ENCODE results near the gene HARBI1. TPM values are rescaled to one million over a fixed set of nuclear protein-coding genes. Genes with fewer than 3 reads are reported as not detected.

HARBI1 gene
- total and polyA plus RNA-seq, 2 of the 8 experiments (the other 6 are each of a cell fraction or from before 2014, with no cell fraction given): 3.8 to 5.1 TPM

- CTCF ChIA-PET (ENCODE audit: partially characterized antibody): interaction anchor here (0.6 kb wide), 2 partner anchors 39 to 215 kb away, joined by 3 read pairs; no protein-coding TSS in a partner anchor
- H3K27ac ChIP-seq (ENCODE audit: low read depth, low read length): no peak overlapping the region
- no peaks in the 10 kb centered on the region for H3K36me3 ChIP-seq (ENCODE audit: control insufficient read depth in 2 of 4, insufficient read depth in 4 of 4, low read length in 3 of 4)
- H3K79me1 ChIP-seq (ENCODE audit: low read depth, low read length): peaks cover 2% of the 10 kb centered on the region; the same call in 1 of the 2 replicates
- TF ChIP-seq CBX8 (IDR thresholded peaks at IDR 0.05; ENCODE audit: borderline replicate concordance, low read depth, low read length): no peak
- H2AFZ ChIP-seq (ENCODE audit: low read length): peak overlapping the region; percentile 47; the same call in 1 of the 2 replicates
- peak overlapping the region in 1 of 4 experiments; percentile 95; a peak in 1 of 8 replicates for H3K4me3 ChIP-seq (ENCODE audit: extremely low read depth in 1 of 4, insufficient read depth in 2 of 4, low read depth in 3 of 4, low read length in 4 of 4)
- no peak overlapping the region for H3K23ac ChIP-seq (ENCODE audit: insufficient read length)
- H2BK15ac ChIP-seq (ENCODE audit: low read length): no peak overlapping the region
- no peak for DNase-seq (ENCODE audit: low read depth in 1 of 2, low spot score in 2 of 2)
- H3K18ac ChIP-seq (ENCODE audit: extremely low read depth, low read length): no peak overlapping the region
- H3K23me2 ChIP-seq (ENCODE audit: low read depth, low read length): no peaks in the 10 kb centered on the region
- peaks cover 3 to 5% of the 10 kb centered on the region in 2 experiments for H4K20me1 ChIP-seq (replicated peaks in 1 of 2; ENCODE audit: control insufficient read depth in 1 of 2, insufficient read depth in 2 of 2, low read length in 2 of 2)
- H3K27me3 ChIP-seq (replicated peaks in 1 of 4; ENCODE audit: control insufficient read depth in 3 of 4, extremely low read depth in 1 of 4, insufficient read depth in 3 of 4, low read length in 3 of 4): no peaks in the 10 kb centered on the region
- no peak overlapping the region for H4K5ac ChIP-seq (ENCODE audit: insufficient read length, low read depth, low read length)
- no peak overlapping the region for H2BK120ac ChIP-seq (replicated peaks; ENCODE audit: low read depth, low read length)
- no peak overlapping the region for H3K56ac ChIP-seq (replicated peaks; ENCODE audit: insufficient read length, low read depth, low read length)
- no peak overlapping the region for H3K14ac ChIP-seq (ENCODE audit: insufficient read length)
- H4K91ac ChIP-seq (replicated peaks; ENCODE audit: insufficient read length, low read length): peak overlapping the region; percentile 64
- H2BK20ac ChIP-seq (ENCODE audit: low read length): no peak overlapping the region
- H2BK12ac ChIP-seq (ENCODE audit: low read depth, low read length): no peak overlapping the region
- no peak overlapping the region for H4K8ac ChIP-seq (ENCODE audit: extremely low read depth, insufficient read depth, low read length)
- POLR2A ChIA-PET (ENCODE audit: partially characterized antibody): interaction anchor here (0.5 to 0.7 kb wide), 2 partner anchors 40 to 63 kb away, joined by 4 to 7 read pairs; no protein-coding TSS in a partner anchor
- H3K79me2 ChIP-seq (ENCODE audit: control insufficient read depth in 1 of 2, insufficient read depth in 2 of 2, low read length in 2 of 2): peaks cover 11 to 39% of the 10 kb centered on the region in 2 experiments
- peaks cover 0 to 5% (median 3%) of the 10 kb centered on the region in 4 experiments; a peak in 4 of 7 replicates for H3K4me1 ChIP-seq (replicated peaks in 1 of 4; ENCODE audit: control insufficient read depth in 3 of 4, insufficient read depth in 4 of 4, low read length in 3 of 4)
- H2BK5ac ChIP-seq (ENCODE audit: low read depth, low read length): no peak overlapping the region
- no peaks in the 10 kb centered on the region for H3K9me3 ChIP-seq (ENCODE audit: insufficient read depth in 2 of 2, low read depth in 1 of 2, low read length in 1 of 2)
- H3K4ac ChIP-seq (replicated peaks; ENCODE audit: insufficient read length, low read depth, low read length): no peak overlapping the region
- no peak for FAIRE-seq
- no peak overlapping the region; a peak in 1 of 7 replicates for H3K9ac ChIP-seq (replicated peaks in 1 of 4; ENCODE audit: extremely low read depth in 1 of 4, low read depth in 3 of 4, low read length in 3 of 4)
- WGBS, 2 experiments (ENCODE audit: extremely low coverage in 1 of 2, insufficient coverage in 1 of 2, insufficient read length in 1 of 2, insufficient replicate concordance in 2 of 2, low coverage in 1 of 2, low lambda C conversion rate in 2 of 2, missing lambda C conversion rate in 1 of 2): 94% methylated on average over 10 of the region's 10 CpGs; no CpG with 5 or more reads in 1 of the 2 experiments
- peak overlapping the region; percentile 82 to 87; a peak in 3 of 4 replicates for H3K4me2 ChIP-seq (ENCODE audit: insufficient read depth in 1 of 2, low read depth in 2 of 2, low read length in 2 of 2)
- H2AK5ac ChIP-seq (ENCODE audit: low read depth, low read length): no peak overlapping the region
These were observed 22.2 kb downstream of the HARBI1 start for GRCh38 chr11:46594785-46595184.

All from H1 (cell line).